Embryonic facial prominence (tissue), 1 donor: ENCODE measurements around the gene DNAJC4.

ENCODE experiments used
- DNase-seq: peaks from one replicate; pipeline ENCODE4 v3.0.0-alpha.2; 2016; ENCODE audit errors: extremely low spot score

Gene DNAJC4

GRCh38 chr11:64278576-64279190 is 48.3 kb downstream of the DNAJC4 start:
- no peak for DNase-seq

GRCh38 chr11:64281957-64282770 is 51.8 kb downstream of the DNAJC4 start:
- DNase-seq: no peak

- no peak for DNase-seq
Measured at GRCh38 chr11:64283092-64283491, 52.7 kb downstream of the DNAJC4 start.
